H9 (cell line): Measurements from ENCODE around the gene CCDC158. TPM values are rescaled to one million over a fixed set of nuclear protein-coding genes. Genes with fewer than 3 reads are reported as not detected.

Source experiments
- DNase-seq: peaks from one replicate; pipeline ENCODE4 v3.0.0-alpha.2; 2017
- H2AFZ ChIP-seq: one replicate; pipeline ENCODE4 v1.6.1; 2013; ENCODE audit warnings: mild to moderate bottlenecking, low read length, control low read depth, moderate library complexity
- H2AK5ac ChIP-seq: 2 replicates; pipeline ENCODE4 v1.6.1; 2013; ENCODE audit warnings: low read length, control low read depth, mixed read lengths; ENCODE audit not compliant: insufficient read length
- H2BK120ac ChIP-seq: one replicate; pipeline ENCODE4 v1.6.1; 2013; ENCODE audit warnings: low read depth, mild to moderate bottlenecking, low read length, control low read depth, inconsistent platforms; ENCODE audit not compliant: poor library complexity, severe bottlenecking
- H2BK12ac ChIP-seq: 2 replicates; pipeline ENCODE4 v1.6.1; 2013; ENCODE audit warnings: low read length, control low read depth, mixed read lengths, low read depth; ENCODE audit not compliant: insufficient read length
- H2BK15ac ChIP-seq: 2 replicates; pipeline ENCODE4 v1.6.1; 2013; ENCODE audit warnings: low read depth, low read length, control low read depth
- H2BK20ac ChIP-seq: one replicate; pipeline ENCODE4 v1.6.1; 2013; ENCODE audit warnings: low read depth, mild to moderate bottlenecking, low read length, control low read depth, inconsistent platforms; ENCODE audit not compliant: poor library complexity, severe bottlenecking
- H2BK5ac ChIP-seq: 2 replicates; pipeline ENCODE4 v1.6.1; 2013; ENCODE audit warnings: low read length, control low read depth, mixed read lengths; ENCODE audit not compliant: insufficient read length
- H3K14ac ChIP-seq: 2 replicates; pipeline ENCODE4 v1.6.1; 2013; ENCODE audit warnings: low read length, control low read depth; ENCODE audit not compliant: insufficient read depth
- H3K18ac ChIP-seq: 2 replicates; pipeline ENCODE4 v1.6.1; 2013; ENCODE audit warnings: low read depth, mild to moderate bottlenecking, mixed read lengths, low read length, control low read depth; ENCODE audit not compliant: insufficient read length
- H3K23ac ChIP-seq: 2 replicates; pipeline ENCODE4 v1.6.1; 2013; ENCODE audit warnings: low read length, control low read depth, mixed read lengths, low read depth; ENCODE audit not compliant: insufficient read length
- H3K23me2 ChIP-seq: 2 replicates; pipeline ENCODE4 v1.6.1; 2013; ENCODE audit warnings: low read depth, mild to moderate bottlenecking, mixed read lengths, low read length, control low read depth; ENCODE audit not compliant: insufficient read length, poor library complexity, severe bottlenecking
- H3K27ac ChIP-seq: 2 replicates; pipeline ENCODE4 v1.5.1; 2013; ENCODE audit warnings: low read length, control low read depth, mixed read lengths, low read depth; ENCODE audit not compliant: insufficient read length
- H3K27me3 ChIP-seq: 2 replicates; pipeline ENCODE4 v1.6.1; 2013; ENCODE audit warnings: low read length, control low read depth, inconsistent platforms; ENCODE audit not compliant: insufficient read depth
- H3K4ac ChIP-seq: 2 replicates; pipeline ENCODE4 v1.6.1; 2013; ENCODE audit warnings: low read depth, mild to moderate bottlenecking, control low read depth, inconsistent platforms, low read length, moderate library complexity
- H3K4me1 ChIP-seq: 2 replicates; pipeline ENCODE4 v1.6.1; 2013; ENCODE audit warnings: low read length, control low read depth, inconsistent platforms; ENCODE audit not compliant: insufficient read depth
- H3K4me2 ChIP-seq: 2 replicates; pipeline ENCODE4 v1.6.1; 2013; ENCODE audit warnings: low read length, control low read depth, mixed read lengths; ENCODE audit not compliant: insufficient read length, insufficient read depth
- H3K56ac ChIP-seq: 2 replicates; pipeline ENCODE4 v1.6.1; 2013; ENCODE audit warnings: low read depth, mild to moderate bottlenecking, mixed read lengths, low read length, control low read depth; ENCODE audit not compliant: insufficient read length
- H3K79me1 ChIP-seq: 2 replicates; pipeline ENCODE4 v1.6.1; 2013; ENCODE audit warnings: low read depth, mild to moderate bottlenecking, moderate library complexity, low read length, control low read depth, inconsistent platforms; ENCODE audit not compliant: insufficient read depth, poor library complexity, severe bottlenecking
- H3K79me2 ChIP-seq: 2 replicates; pipeline ENCODE4 v1.6.1; 2013; ENCODE audit warnings: low read length, control low read depth, inconsistent platforms; ENCODE audit not compliant: insufficient read depth
- H3K9ac ChIP-seq: 2 replicates; pipeline ENCODE4 v1.6.1; 2013; ENCODE audit warnings: low read length, control low read depth, mixed read lengths; ENCODE audit not compliant: insufficient read length; ENCODE audit errors: extremely low read depth
- H3K9me3 ChIP-seq: one replicate; pipeline ENCODE4 v1.6.1; 2013; ENCODE audit warnings: low read depth, low read length, inconsistent platforms; ENCODE audit not compliant: control insufficient read depth
- H3T11ph ChIP-seq: one replicate; pipeline ENCODE4 v1.6.1; 2013; ENCODE audit warnings: mild to moderate bottlenecking, low read length, control low read depth, inconsistent platforms
- H4K20me1 ChIP-seq: one replicate; pipeline ENCODE4 v1.6.1; 2013; ENCODE audit not compliant: control insufficient read depth, insufficient read length, insufficient read depth
- H4K5ac ChIP-seq: 2 replicates; pipeline ENCODE4 v1.6.1; 2013; ENCODE audit warnings: low read depth, mild to moderate bottlenecking, mixed read lengths, low read length, control low read depth; ENCODE audit not compliant: insufficient read length
- H4K8ac ChIP-seq: replicated peaks from 2 replicates; pipeline ENCODE4 v1.6.1; 2013; ENCODE audit warnings: low read length, control low read depth, mixed read lengths, low read depth; ENCODE audit not compliant: insufficient read length
- H4K91ac ChIP-seq: 2 replicates; pipeline ENCODE4 v1.6.1; 2013; ENCODE audit warnings: low read depth, mild to moderate bottlenecking, moderate library complexity, mixed read lengths, low read length, control low read depth; ENCODE audit not compliant: insufficient read length
- H3K27ac Mint-ChIP-seq, 3 experiments: 2 replicates in 2 of 3; 3 replicates in 1 of 3; pipeline ENCODE4 v1.8.0; 2020 to 2021; ENCODE audit warnings: mixed read lengths in 3 of 3, mild to moderate bottlenecking in 1 of 3, moderate library complexity in 1 of 3
- H3K27me3 Mint-ChIP-seq: 2 replicates; pipeline ENCODE4 v1.8.0; 2021; ENCODE audit warnings: low read depth, mild to moderate bottlenecking, moderate library complexity, mixed read lengths
- H3K36me3 Mint-ChIP-seq, 3 experiments: 2 replicates in 2 of 3; 3 replicates in 1 of 3; pipeline ENCODE4 v1.8.0; 2020 to 2021; ENCODE audit warnings: low read depth in 3 of 3, mixed read lengths in 3 of 3; ENCODE audit not compliant: insufficient read depth in 1 of 3
- H3K4me1 Mint-ChIP-seq, 2 experiments: 2 replicates each; pipeline ENCODE4 v1.8.0; 2020; ENCODE audit warnings: mixed read lengths in 2 of 2
- H3K4me3 Mint-ChIP-seq, 2 experiments: 2 replicates in 1 of 2; 3 replicates in 1 of 2; pipeline ENCODE4 v1.8.0; 2020 to 2021; ENCODE audit warnings: mild to moderate bottlenecking in 2 of 2, mixed read lengths in 2 of 2, moderate library complexity in 1 of 2
- H3K9me3 Mint-ChIP-seq, 2 experiments: 2 replicates in 1 of 2; 3 replicates in 1 of 2; pipeline ENCODE4 v1.8.0; 2020; ENCODE audit warnings: mild to moderate bottlenecking in 2 of 2, mixed read lengths in 2 of 2, moderate library complexity in 1 of 2
- CTCF ChIP-seq: fragments of 200-600 bp; sonication (generic); conservative IDR thresholded peaks from 3 replicates; pipeline ENCODE4 v1.8.0; 2021; ENCODE audit warnings: antibody characterized with exemption, mild to moderate bottlenecking
- WGBS: extraction: QIAGEN DNeasy Blood & Tissue Kit; methylation state at CpG from one replicate; pipeline ENCODE4 v1.1.7; 2013; ENCODE audit warnings: missing lambda C conversion rate, low lambda C conversion rate, mixed read lengths; ENCODE audit not compliant: insufficient read length; ENCODE audit errors: extremely low coverage; 5-methylcytosine and 5-hydroxymethylcytosine counted together
- total RNA-seq: library from RNA; stranded (reverse); gene quantifications from 2 replicates; pipeline ENCODE4 v1.2.1, GENCODE V29; 2021

Gene CCDC158
- total RNA-seq, 1 experiment from 2014 or later, result not detected

GRCh38 chr4:76406081-76406480 lies 14.9 kb downstream of the CCDC158 start:
- H2BK120ac ChIP-seq, result no peak overlapping the region
- no peak overlapping the region for H4K91ac ChIP-seq
- no peaks in the 10 kb centered on the region for H3K27me3 ChIP-seq
- no peak overlapping the region for H3K56ac ChIP-seq
- H3K36me3 Mint-ChIP-seq, result no peaks in the 10 kb centered on the region
- H2BK15ac ChIP-seq, result no peak overlapping the region
- DNase-seq, result no peak
- no peaks in the 10 kb centered on the region for H3K79me2 ChIP-seq
- H3K23me2 ChIP-seq, result no peaks in the 10 kb centered on the region
- H3K9me3 ChIP-seq, result no peaks in the 10 kb centered on the region
- H3K4ac ChIP-seq, result no peak overlapping the region
- H3K4me1 Mint-ChIP-seq, result peaks cover 1 to 3% of the 10 kb centered on the region in 2 experiments
- no peak overlapping the region for H2BK20ac ChIP-seq
- H3K4me2 ChIP-seq, result no peak overlapping the region
- no peak overlapping the region for H2AK5ac ChIP-seq
- H3K9ac ChIP-seq, result no peak overlapping the region
- H3K18ac ChIP-seq, result no peak overlapping the region
- no peaks in the 10 kb centered on the region for H3K79me1 ChIP-seq
- H3K14ac ChIP-seq, result no peak overlapping the region
- no peaks in the 10 kb centered on the region for H4K20me1 ChIP-seq
- no peak overlapping the region for H3K23ac ChIP-seq
- no peak overlapping the region for H2AFZ ChIP-seq
- H3K27ac ChIP-seq, result no peak overlapping the region
- H4K5ac ChIP-seq, result no peak overlapping the region
- H2BK12ac ChIP-seq, result no peak overlapping the region
- no peaks in the 10 kb centered on the region for H3K4me1 ChIP-seq
- H3K27ac Mint-ChIP-seq, result no peak overlapping the region
- H3T11ph ChIP-seq, result no peak overlapping the region
- no peak for TF ChIP-seq CTCF
- H2BK5ac ChIP-seq, result no peak overlapping the region
- no peaks in the 10 kb centered on the region for H3K9me3 Mint-ChIP-seq
- no CpG with 5 or more reads among the region's 5 CpGs for WGBS
- no peak overlapping the region for H3K4me3 Mint-ChIP-seq
- no peak overlapping the region for H4K8ac ChIP-seq
- H3K27me3 Mint-ChIP-seq, result no peaks in the 10 kb centered on the region; the same call in 1 of the 2 replicates
